Kidney (tissue), 14 donors: ENCODE results near the gene NEURL2. TPM values are rescaled to one million over a fixed set of nuclear protein-coding genes. Genes with fewer than 3 reads are reported as not detected.

ENCODE experiments used
- DNase-seq, 5 donors: peaks; one replicate each; pipeline ENCODE4 v3.0.0-alpha.2; 2013 to 2020
- FAIRE-seq: peaks from 2 replicates; lab custom pipeline; 2012; peaks lifted over from hg19 to GRCh38; lab: Jason Lieb, UNC
- H3K27ac ChIP-seq, 2 donors: one replicate each; pipeline ENCODE4 v1.7.0; 2013; ENCODE audit warnings: low read depth in 2 of 2, low read length in 2 of 2, inconsistent platforms in 1 of 2
- H3K27me3 ChIP-seq: one replicate; pipeline ENCODE4 v1.7.1; 2013; ENCODE audit warnings: low read length, inconsistent platforms; ENCODE audit not compliant: control insufficient read depth, insufficient read depth
- H3K36me3 ChIP-seq, 3 donors: one replicate each; pipeline versions ENCODE4 v1.7.0 to v1.7.1; 2013; ENCODE audit warnings: low read length in 3 of 3, control low read depth in 1 of 3, inconsistent platforms in 1 of 3; ENCODE audit not compliant: insufficient read depth in 3 of 3, control insufficient read depth in 2 of 3
- H3K4me1 ChIP-seq, 3 donors: one replicate each; pipeline versions ENCODE4 v1.7.0 to v1.7.1; 2013; ENCODE audit warnings: low read length in 3 of 3, inconsistent platforms in 1 of 3, low read depth in 1 of 3; ENCODE audit not compliant: control insufficient read depth in 2 of 3, insufficient read depth in 2 of 3
- H3K4me3 ChIP-seq, 3 donors: one replicate each; pipeline versions ENCODE4 v1.7.0 to v1.8.1; 2013; ENCODE audit warnings: low read length in 3 of 3, control low read depth in 1 of 3, inconsistent platforms in 1 of 3
- H3K9ac ChIP-seq, 3 donors: one replicate each; pipeline versions ENCODE4 v1.7.0 to v1.7.1; 2013; ENCODE audit warnings: low read length in 3 of 3, control low read depth in 1 of 3, inconsistent platforms in 1 of 3
- H3K9me3 ChIP-seq, 3 donors: one replicate each; pipeline versions ENCODE4 v1.7.0 to v1.7.1; 2013; ENCODE audit warnings: low read length in 3 of 3, control low read depth in 1 of 3, inconsistent platforms in 1 of 3; ENCODE audit not compliant: control insufficient read depth in 2 of 3, insufficient read depth in 1 of 3
- intact Hi-C: fragments of 100-400 bp; cut with DNase I; formaldehyde crosslinking; loops from one replicate; pipeline ENCODE4 v1.11.1; 2022
- polyA plus RNA-seq: library from polyadenylated mRNA; stranded (reverse); fragments of 350-450 nt; fragmentation: Illumina TruSeq; extraction: RNeasy Lipid Tissue Mini Kit (QIAGEN cat#74804); gene quantifications from one replicate; pipeline ENCODE4 v1.2.3, GENCODE V29; 2014; ENCODE audit warnings: low read depth, low replicate concordance; ENCODE audit not compliant: insufficient read depth
- total RNA-seq: library from RNA; stranded (reverse); fragmentation: NEBNext Ultra II Directional; extraction: Animal tissue kit (Norgen Biotek cat#: 25700); gene quantifications from one replicate; pipeline ENCODE4 v1.2.1, GENCODE V29; 2021
- TF ChIP-seq, protein P1 (sequence below): IDR thresholded peaks from 3 replicates; pipeline ENCODE4 v1.5.1; 2012; ENCODE audit warnings: mild to moderate bottlenecking, moderate library complexity, borderline replicate concordance; ENCODE audit not compliant: insufficient read depth; ENCODE audit errors: extremely low read depth
- donor health status: control.
- donor health status: control.
- donor health status: control.
- donor health status: control.
- donor health status: control.
- donor health status: DM: yes; HTN: yes; CAD: no.
- donor health status: Normal renal cell carcinoma (clear cell type).

Gene NEURL2
- total and polyA plus RNA-seq, 2 donors from 2014 or later = 27.5 to 37.3 TPM

DNA sequence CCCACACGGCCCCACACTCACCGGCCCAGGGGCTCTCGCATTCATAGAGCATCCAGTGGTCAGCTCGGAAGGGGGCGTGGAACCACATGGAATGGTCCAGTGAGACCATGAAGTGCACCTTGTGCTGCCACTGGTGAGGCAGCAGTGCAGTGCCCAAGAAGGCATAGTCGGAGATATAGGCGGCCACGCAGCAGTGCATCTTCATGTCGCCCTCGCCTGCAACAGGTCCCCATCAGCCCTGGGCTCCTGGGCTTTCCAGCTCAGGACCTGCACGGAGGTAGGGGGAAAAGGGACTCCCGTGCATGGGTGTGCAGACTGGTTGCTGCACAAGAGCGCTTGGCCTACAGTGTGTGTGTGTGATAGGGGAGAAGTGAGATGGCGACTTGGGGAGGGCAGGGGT, 47.5 kb downstream of the NEURL2 start:
- DNase-seq (peak in 1 of 5 donors; percentile 51), FAIRE-seq (no peak)
- intact Hi-C loops = no loop called here
- TF ChIP-seq, protein P1, sequence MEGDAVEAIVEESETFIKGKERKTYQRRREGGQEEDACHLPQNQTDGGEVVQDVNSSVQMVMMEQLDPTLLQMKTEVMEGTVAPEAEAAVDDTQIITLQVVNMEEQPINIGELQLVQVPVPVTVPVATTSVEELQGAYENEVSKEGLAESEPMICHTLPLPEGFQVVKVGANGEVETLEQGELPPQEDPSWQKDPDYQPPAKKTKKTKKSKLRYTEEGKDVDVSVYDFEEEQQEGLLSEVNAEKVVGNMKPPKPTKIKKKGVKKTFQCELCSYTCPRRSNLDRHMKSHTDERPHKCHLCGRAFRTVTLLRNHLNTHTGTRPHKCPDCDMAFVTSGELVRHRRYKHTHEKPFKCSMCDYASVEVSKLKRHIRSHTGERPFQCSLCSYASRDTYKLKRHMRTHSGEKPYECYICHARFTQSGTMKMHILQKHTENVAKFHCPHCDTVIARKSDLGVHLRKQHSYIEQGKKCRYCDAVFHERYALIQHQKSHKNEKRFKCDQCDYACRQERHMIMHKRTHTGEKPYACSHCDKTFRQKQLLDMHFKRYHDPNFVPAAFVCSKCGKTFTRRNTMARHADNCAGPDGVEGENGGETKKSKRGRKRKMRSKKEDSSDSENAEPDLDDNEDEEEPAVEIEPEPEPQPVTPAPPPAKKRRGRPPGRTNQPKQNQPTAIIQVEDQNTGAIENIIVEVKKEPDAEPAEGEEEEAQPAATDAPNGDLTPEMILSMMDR = no peak
- peaks cover 2 to 38% (median 16%) of the 10 kb centered on the region in 3 donors for H3K36me3 ChIP-seq
- H3K4me3 ChIP-seq = no peak overlapping the region
- no peak overlapping the region for H3K9ac ChIP-seq
- no peaks in the 10 kb centered on the region for H3K9me3 ChIP-seq
- H3K27ac ChIP-seq = no peak overlapping the region
- H3K4me1 ChIP-seq = peaks cover 0 to 3% (median 0%) of the 10 kb centered on the region in 3 donors
- H3K27me3 ChIP-seq = no peaks in the 10 kb centered on the region

DNA sequence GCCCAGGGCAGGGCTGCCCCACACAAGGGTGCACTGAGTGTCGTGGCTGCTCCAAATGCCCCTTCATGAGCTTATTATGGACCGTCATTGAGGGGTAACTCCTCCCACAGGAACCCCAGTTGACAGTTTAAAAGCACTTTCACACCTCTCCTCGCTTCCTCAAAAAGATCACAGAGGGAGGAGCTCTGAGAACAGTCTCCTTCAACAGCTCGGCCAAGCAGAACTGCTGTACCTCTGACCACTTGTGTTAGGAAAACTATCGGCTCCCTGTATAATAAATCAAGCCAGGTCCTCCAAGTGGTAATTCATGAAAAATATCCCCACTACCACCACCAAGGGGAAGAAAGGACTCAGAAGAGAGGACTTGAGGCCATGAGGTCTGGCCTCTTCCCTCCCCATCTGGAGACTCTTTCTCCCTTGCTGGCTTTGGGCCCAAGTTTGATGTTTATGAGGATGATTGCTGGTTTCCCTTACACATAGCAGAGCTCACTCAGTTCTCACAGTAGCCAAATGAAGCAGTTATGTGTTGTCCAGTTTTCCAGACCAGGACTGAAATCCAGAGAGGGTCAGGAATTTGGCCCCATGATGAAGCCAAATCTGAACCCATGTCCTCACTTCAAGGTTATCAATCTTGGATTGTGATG, 48.7 kb downstream of the NEURL2 start:
- intact Hi-C loops = no loop called here
- no peaks in the 10 kb centered on the region for H3K9me3 ChIP-seq
- TF ChIP-seq, protein P1 = no peak
- no peak overlapping the region for H3K27ac ChIP-seq
- DNase-seq (no peak), FAIRE-seq (no peak)
- peaks cover 0 to 4% (median 0%) of the 10 kb centered on the region in 3 donors for H3K4me1 ChIP-seq
- peaks cover 2 to 36% (median 16%) of the 10 kb centered on the region in 3 donors for H3K36me3 ChIP-seq
- no peak overlapping the region for H3K4me3 ChIP-seq
- H3K27me3 ChIP-seq = no peaks in the 10 kb centered on the region
- no peak overlapping the region for H3K9ac ChIP-seq

DNA sequence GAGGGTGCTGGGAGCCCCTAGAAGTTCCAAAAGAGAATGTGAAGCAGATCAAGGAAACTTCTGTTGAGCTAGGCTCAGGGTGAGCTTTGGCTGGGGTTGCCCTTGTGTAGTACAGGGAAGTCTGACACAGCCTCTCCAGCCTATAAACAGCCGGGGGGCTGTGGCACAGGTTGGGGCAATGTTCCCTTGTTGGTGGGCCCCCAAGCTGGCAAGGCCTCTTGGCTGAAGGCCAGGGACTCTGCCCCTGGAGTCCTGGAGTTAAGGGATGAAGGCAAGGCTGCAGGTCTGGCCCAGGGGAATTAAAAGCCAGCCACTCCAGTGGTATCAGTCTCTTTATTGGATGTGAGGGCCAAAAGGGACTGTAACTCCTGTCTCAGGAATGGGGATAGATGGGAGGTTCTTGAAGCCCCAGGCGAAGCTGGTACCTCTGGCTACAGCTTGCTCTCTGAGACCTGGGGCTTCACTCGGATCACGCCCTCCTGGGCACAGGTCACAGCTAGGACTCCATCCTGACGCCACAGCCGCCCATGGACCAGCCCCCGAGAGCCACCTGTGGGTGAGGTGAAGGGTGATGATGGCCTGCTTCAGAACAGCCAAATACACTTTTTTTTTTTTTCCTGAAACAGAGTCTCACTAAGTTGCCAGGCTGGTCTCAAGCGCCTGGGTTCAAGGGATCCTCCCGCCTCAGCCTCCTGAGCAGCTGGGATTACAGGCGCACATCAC, 49.4 kb downstream of the NEURL2 start:
- TF ChIP-seq, protein P1 = no peak
- intact Hi-C loops = no loop called here
- no peak overlapping the region for H3K9ac ChIP-seq
- FAIRE-seq (no peak), DNase-seq (peak in 1 of 5 donors; percentile 64)
- peaks cover 2 to 42% (median 16%) of the 10 kb centered on the region in 3 donors for H3K36me3 ChIP-seq
- H3K9me3 ChIP-seq = no peaks in the 10 kb centered on the region
- H3K4me3 ChIP-seq = no peak overlapping the region
- H3K27me3 ChIP-seq = no peaks in the 10 kb centered on the region
- no peak overlapping the region for H3K27ac ChIP-seq
- peaks cover 0 to 7% (median 0%) of the 10 kb centered on the region in 3 donors for H3K4me1 ChIP-seq
